Stimulated activated CD8-positive, alpha-beta memory T cell treated with anti-CD3 and anti-CD28 coated beads, Interleukin-2, amount 100 ng/mL, for 1 hour (primary cell): ENCODE data around the gene ECI1.
A peak's percentile ranks its signal among the peaks of the same experiment; 100 is the strongest.
"Not testable (repeated sequence)": the region's sequence is repeated elsewhere in the genome, so short reads cannot be mapped to it uniquely, and the experiment has no call there.

Source experiments
- DNase-seq, 2 donors: peaks; one replicate each; pipeline ENCODE4 v3.0.0-alpha.2; 2020; ENCODE audit warnings: low read depth in 2 of 2

The ECI1 gene

DNA sequence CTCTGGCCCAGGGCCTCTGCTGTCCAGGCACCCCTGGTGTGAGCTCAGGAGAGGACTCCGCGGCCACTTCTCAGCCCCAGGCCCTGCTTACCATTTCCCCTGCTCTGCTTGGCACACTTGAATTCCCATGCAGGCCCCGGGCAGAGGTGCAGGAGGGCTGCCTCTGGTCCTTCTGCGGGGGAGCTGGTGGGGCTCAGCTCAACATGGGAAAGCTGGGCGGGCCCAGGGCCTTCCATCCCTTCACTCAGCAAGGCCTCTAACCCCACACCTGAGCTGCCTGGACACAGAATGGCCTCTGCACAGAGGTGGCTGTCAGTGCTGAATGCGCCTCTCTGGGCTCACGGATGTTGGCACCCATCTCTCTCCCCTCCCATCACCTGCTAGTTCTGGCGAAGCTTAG is 29.1 kb upstream of the ECI1 start:
- DNase-seq: no peak

DNA sequence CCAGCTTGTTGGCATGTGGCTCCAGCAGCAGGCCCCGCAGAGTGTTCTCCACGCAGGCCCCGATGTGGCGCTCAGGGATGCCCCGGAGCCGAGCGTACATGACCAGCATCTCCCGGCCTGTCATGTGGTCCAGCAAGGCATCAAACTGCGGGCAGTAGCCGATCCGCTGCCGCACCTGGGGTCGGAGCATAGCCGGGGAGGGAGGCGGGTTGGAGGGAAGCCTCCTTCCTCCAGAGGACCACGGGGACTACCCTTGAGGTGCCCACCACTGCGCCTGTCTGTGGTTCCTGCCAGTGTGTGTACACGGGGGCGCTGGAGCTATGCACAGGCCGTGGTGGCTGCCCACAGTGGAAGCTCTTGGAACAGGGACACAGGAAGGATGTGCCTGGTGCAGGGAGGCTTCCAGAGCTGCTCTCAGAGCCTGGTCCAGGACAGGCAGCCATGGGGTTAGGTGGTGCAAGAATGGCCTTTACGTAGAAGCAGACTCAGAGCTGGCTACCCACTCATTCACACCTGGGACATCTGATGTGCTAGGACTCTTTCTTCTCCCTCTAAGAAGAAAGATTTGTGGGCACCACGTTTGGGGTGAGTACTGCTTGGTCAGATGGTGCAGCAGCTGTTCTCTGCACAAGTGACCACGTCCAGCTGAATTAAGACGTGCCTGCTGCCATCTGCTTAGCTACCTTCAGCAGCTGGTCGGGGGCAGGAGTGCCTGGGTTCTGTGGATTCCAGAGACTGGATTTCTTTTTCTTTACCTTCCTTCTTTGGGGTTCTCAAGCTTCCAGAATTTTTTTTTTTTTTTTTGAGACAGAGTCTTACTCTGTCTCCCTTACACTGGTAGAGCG is 27.8 kb upstream of the ECI1 start:
- no peak for DNase-seq

DNA sequence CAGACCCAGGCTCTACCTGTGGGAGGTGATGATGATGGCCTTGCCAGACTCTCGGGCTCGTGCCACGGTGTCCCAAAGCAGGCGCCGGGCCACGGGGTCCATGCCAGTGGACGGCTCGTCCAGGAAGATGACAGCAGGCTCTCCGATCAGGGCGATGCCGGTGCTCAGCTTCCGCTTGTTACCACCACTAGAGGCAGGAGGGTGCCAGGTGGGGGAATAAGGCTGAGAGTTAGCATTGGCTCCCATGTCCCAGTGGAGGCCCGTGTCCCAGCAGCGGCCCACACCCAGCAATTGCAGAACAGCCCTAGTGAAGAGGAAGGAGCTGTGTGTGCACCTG is 26.9 kb upstream of the ECI1 start:
- no peak for DNase-seq

DNA sequence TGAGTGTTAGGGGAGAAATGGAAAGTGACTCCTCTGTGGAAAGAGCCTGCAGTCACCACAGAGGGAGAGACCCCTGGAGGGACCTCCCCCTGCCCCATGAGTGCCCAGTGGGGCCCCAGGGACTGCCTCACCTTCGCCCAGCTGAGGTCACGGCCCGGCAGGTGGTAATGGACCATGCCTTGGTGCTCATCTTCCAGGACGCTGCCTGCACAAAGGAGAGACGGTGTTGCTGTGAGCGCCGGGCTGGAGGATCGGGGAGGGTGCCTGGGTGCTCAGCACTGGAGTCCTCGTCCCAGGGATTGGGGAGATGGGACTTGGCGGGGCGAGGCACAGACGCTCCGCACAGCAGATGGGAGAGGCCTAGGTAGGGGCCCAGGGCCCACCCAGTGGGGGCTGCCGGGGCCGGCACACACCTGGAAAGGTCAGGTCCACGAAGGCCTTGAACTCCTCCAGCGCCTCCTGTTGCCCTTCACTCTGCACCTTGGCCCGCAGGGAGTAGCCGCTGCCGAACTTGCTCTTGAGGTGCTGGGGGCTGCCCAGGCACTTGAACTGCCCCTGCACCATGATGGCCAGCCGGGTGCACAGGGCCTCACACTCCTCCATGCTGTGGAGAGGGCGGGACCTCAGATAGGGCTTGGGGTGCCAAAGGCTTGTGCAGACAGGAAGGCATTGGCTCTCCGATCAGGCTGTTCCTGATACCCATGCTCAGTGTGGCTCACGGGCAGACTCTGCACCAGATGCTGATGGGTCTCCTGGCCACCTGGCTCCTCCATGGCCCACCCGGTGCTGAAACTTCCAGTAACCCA is 26.3 kb upstream of the ECI1 start:
- no peak for DNase-seq

DNA sequence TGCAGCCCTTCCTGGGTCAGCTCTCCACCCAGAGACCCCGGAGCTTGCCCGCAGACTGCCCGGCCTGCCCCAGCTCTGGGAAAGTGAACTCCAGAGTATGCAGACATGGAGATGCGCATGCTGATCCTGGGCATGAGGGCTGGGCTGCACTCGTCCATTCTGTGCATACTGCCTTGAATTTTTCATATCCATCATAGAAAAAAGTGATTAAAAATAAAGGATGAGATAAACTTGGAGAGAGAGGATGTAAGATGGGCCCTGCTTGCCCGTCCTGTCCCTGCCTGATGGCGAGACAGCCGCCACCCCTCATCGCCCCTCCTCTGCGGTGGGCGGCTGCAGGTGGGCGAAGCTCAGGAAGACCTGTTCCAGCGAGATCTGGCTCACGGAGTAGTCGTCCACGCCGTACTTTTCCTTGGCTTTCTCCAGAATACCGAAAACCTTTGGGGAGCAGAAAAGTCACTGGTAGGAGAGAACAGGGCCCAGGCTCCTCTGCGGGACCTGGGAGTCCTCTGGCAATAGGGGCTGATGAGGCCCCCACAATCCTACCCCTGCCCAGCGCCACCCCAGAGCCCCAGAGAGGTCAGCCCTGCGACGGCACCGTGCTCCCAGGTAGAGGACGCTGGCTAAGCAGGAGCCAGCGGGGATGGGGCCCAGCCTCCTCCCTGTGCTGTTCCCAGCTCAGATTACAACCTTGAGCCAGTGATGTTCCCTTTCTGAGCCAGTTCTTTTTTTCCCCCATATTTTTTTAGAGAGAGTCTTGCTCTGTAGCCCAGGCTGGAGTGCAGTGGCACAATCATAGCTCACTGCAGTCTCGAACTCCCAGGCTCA is 25.2 kb upstream of the ECI1 start:
- DNase-seq: no peak

DNA sequence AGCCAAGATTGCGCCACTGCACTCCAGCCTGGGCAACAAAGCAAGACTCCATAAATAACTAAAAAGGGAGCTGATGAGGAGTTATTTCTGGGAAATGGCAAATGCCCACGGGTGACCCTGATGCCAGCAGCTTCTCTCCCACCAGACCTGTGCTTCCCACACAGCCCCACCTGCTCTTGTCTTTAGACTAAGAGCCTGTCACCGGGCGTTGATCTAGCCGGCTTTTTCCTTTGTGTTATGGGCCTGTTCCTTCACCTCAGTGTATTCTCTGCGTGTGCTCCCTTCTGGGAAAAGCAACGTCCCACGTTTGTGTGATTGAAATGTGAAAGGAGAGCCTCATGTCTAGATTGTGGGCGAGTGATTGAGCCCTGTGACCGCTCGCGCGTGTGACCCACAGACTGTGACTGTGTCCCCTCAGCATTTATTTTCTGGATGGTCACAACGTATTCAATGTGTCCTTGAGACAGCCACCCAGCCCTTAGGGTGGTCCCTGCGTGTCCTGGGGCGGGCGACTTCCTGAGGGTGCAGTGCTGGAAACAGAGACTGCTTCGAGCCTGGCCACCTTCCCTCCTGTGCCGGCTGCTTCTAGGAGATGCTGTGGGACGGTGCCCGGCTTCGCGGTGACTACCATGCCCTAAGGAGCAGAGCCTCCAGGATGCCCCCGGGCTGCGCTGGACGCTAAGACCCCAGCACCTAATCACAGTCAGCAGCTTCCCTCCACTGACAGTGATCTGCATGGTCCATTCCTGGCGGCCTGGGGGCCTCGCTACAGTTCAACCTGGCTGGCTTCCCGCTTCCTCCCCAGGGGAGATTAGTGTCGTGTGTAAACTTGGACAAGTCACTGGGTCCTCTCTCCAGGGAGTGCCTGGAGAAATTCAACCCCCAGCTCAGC is 24.3 kb upstream of the ECI1 start:
- no peak for DNase-seq

DNA sequence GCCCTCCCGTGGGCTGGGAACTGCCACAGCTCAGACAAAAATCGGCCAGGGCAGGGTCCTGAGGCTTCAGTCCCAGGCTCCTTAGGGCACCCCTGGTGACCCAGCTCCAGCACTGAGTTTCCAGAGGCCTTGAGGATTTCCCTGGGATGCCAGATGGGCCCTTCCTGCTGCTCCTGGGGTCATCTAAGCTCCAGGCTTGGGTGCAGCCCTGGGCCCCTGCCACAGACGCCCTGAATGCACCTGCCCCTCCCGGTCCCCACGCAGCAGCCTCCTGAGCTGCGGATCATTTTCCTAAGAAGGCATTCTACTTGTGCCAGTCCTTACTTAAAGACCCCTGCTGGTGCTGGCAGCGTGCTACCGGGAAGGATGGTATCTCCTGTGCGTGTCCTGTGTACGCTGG is 22.5 kb upstream of the ECI1 start:
- DNase-seq: no peak

DNA sequence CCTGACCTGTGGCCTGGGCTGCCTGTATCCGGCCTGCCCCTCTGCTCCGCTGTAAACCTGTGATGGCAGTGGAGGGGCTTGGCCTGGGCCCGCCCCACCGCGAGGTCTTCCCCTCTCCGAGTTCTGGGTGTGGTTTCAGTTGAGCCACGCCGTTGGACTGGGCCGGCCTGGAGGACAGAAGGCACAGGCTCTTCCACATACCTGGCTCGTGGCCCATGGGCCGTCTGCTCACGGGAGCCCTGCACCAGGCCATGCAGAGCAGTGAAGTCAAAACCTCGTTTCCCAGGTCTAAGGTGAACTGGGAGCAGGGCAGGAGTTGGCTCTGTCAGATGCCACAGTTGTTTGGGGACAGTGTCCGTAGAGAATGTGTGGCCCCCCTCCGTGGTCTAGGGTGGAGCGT is 22.1 kb upstream of the ECI1 start:
- DNase-seq: no peak

DNA sequence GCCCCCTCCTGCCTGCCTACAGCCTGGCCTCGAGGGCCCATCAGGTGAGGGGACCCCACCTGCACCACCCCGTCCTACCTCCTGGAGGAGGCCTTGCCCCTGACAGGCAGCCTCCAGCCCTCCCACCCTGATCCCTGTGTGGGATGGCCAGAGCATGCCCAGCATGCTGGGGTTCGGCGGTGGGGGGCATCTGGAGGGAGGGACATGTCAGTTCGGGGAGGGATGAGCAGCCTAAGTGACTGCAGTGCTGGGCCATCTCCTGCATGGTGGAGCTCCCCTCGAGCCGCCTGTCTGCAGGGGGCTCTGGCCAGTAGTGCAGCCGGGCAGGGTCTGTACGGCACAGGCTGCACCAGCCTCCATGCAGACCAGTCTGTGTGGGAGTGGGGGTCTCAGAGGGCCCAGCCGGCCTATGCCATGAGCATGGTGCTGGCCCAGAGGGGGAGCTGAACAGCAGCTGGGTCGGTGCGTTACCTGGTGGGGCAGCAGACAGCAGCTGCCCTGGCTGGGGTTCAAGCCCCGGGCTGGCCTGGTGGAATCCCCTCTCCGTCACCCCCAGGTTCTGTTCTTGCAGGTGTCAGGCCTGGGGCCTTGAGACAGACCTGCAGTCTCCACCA is 20.6 kb upstream of the ECI1 start:
- no peak for DNase-seq

DNA sequence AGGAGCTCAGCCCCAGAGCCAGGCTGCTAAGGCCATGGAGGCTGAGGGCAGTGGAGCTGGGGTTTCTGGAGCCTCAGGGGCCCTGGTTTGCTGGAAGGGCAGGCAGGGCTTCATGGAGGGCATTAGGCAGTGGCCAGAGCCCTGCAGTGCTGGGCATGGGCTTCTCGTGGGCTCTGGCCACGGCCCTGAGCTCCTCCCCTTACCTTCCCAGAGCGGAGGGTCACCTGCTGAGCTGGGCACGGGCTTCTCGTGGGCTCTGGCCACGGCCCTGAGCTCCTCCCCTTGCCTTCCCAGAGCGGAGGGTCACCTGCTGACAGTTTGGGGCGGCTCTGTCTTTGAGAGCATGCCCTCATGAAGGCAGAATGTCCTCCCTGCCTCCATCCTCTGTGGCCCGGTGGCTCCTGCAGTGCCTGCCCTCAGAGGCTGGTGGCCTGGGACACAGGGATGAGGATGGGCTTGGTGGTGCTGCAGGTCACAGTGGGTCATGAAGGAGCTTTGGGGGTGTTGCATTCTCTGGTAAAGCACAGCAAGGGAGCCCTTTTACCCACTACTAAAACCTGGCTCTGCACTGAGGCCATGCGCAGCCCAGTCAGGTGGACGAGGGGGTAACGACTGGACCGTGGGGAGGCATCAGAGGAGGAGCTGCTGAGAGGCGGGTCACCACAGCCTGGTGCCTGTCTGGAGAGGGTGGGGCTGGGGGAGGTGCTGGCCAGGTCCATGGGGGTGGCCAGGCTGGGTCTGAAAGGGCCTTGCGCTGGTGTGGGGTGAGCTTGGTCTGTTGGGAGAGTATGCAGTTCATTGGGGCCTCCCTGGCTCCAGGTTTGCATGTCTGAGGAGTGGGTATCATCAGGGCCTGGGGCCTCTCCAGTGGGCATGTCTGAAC is 19.4 kb upstream of the ECI1 start:
- DNase-seq: no peak

DNA sequence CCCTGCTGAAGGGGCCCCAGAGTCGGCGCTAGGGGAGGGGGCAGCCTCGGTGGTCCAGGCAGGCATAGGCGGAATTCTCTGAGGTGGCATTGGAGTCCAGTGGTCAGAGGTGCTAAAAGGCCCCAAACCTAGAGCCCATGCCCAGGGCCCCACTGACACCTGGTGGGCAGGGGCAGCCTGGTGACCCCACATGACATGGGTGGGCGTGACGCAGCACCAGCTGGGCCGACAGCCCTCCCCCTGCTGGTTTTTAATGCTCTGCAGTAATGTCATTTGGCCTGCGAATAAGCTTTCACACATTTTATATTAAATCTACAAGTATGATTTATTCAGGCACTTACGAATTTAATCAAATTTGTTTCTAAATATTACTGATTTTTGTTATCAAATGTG is 18.7 kb upstream of the ECI1 start:
- DNase-seq: no peak

DNA sequence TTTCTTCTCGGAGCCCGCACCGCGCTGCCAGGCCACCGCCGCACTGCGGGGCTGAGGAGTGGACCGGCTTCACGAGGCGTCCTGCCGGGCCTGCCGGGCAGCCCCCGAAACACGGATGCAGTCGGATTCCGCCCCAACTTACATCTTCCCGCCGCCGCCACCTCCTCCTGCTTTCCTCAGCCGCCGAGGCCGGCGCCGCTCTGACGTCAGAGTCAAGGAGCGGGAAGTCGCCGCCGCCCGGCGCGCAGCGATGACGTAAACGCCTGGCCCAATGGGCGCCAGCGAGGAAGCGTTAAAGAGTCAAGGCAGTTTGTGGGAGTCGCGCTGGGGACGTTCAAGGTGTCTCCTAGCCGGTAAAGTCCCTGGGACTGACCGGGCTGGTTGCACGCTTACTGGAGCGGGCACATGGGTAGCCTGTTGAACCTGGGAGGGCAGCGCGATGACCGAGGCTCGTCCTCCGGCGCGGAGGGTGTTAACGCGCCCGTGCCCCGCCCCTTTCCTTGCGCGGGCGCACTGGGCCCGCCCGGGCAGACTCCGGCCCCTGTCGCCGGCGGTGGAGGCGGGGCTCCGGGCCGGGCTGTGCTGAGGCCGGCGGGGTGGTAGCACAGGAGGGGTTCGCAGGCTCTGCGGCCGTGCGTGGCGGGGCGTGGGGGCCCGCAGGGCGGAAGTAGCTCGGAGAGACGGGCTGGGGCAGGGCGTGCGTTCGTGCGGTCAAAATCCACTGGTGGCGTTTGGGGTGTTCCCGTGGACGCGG is 16.7 kb upstream of the ECI1 start, which contains the start of gene RNPS1:
TSS of gene RNPS1 (minus strand) at position 214 of the 754 bp plus-strand sequence. CDS start 3,483 bp downstream, outside the sequence.
- DNase-seq: peak; percentile 93 to 95

DNA sequence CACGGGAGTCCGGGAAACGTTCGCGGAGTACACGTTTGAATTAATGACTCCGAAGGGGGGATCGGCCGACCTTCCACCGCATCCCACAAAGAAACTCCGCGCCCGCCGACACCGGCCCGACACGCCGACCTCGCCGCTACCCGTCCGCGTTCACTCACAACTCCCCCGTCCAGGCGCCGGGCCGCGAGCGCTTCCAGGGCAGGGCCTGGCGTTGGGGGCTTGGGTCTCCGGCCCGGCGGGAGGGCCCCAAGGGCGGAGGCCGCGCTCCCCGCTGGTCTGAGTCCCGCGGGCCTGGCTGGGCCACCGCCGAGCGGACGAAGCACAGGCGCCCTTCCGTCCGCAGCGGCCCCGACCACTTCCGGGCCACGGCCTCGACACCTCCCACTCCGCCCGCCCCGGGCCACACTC is 16.1 kb upstream of the ECI1 start:
- not testable (repeated sequence) for DNase-seq

DNA sequence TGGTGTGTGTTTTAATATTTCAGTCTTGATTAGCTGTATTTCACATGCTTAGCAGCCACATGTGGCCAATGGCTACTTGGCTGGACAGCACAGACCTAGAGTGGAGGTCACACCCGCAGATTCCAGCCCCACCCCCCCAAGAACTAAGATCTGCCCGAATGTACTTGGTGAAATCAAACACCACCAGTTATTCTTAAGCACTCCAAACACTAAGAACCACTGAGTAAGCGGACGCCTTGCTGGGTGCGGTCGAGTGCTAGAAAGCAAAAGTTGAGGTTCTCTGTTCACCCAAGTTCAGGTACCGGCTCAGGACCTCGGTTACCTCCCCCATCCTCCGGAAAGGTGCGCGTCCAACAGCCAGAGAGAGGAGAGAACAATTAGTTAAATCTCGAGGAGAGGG is 15.5 kb upstream of the ECI1 start:
- DNase-seq: not testable (repeated sequence)

DNA sequence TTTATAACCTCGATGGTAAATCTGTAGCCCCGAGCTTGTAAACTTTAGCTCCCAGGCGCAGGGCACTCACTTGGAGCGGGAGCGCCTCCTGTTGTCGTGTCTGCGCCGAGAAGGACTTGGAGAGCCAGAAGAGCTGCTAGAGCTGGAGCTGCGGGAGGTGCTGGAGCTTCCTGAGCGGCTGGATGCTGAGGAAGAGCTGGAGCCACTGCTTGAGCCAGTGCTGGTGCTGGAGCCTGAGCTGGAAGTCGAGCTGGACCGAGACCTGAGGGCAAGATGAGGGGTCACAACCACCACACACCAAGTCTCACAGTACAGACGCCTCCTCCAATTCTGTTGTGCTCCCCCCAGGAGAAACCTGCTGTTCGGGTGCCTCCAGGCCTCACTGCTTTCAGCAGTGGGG is 11.6 kb upstream of the ECI1 start:
- DNase-seq: not testable (repeated sequence)

DNA sequence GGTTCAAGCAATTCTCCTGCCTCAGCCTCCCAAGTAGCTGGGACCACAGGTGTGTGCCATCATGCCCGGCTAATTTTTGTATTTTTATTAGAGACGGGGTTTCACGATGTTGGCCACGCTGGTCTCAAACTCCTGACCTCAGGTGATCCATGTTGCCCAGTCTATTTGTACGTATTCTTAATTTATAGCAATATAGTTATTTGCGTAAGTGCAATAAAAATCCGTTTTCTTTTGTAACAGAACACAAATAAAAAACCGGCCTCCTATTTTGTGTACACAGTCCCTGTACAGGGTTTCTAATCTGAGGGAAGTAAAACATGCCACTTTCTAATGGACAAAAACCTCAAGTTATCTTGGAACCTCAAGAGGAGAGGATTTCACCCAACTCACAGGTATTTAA is 8.9 kb upstream of the ECI1 start:
- DNase-seq: no peak

DNA sequence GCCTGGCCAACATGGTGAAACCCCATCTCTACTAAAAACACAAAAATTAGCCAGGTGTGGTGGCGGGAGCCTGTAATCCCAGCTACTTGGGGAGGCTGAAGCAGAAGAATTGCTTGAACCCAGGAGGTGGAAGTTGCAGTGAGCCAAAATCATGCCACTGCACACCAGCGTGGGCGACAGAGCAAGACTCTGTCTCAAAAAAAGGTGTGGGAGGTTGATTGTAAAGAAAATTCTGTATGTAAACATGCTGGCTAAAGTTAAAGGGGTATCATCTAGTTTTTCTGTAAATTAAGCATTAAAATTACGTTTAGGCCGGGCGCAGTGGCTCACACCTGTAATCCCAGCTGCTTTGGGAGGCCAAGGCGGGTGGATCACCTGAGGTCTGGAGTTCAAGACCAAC is 7.1 kb upstream of the ECI1 start:
- DNase-seq: not testable (repeated sequence)

DNA sequence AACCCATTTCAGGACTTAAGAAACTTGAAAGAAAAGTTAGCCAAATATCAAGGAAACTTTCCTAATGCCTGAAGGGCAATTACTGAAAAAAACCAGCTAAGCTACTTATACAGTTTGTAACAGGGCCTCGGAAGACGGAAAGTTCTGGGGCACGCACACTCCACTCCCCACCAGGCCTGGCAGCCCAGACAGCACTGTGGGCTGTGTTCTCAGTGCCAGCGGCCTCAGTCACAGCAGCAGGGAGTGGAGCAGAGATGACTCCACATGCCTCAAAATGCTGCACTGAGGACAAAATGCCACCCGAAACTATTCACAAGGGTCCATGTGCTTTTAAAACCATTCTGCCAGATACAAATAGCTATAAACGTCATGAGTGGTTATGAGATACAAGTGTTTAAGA is 6.3 kb upstream of the ECI1 start:
- DNase-seq: no peak

DNA sequence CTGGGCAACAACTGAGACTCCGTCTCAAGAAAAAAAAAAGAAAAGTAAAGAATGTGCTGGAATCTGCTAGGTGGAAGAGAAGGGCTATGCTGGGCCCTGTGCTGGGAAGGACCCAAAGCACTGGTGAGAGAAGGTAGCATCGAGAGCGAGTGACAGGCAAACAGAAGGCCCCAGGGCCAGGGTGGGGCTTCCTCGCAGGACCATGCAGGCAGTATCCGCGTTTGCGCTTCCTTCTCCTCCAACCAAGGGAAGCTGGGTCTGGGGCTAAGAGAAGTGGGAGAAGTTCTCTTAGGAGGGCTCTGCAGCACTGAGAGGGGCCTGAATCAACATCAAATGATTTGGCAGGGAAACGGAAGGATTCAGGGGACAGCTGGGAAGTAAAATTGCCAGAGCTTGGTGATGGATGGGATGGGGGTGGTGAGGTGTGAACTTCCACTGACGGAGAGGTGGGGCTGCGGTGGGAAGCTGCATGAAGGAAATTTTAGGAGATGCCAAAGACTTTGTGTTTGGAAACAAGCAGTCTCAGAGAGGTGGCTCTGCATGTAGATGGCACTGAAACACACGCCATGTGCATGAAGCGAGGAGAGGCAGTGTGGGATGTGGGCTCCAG is 5.2 kb upstream of the ECI1 start:
- no peak for DNase-seq
